ENCODE data around the gene GRM4. TPM values are rescaled to one million over a fixed set of nuclear protein-coding genes. Genes with fewer than 3 reads are reported as not detected.

GRM4 gene
- polyA plus RNA-seq, 1 of the 3 experiments (the other 2 are of a cell fraction): not detected

- TF ChIP-seq MAX (IDR thresholded peaks at IDR 0.05; ENCODE audit: low read depth) (no peak), ELF1 (IDR thresholded peaks at IDR 0.05) (no peak), EP300 (IDR thresholded peaks at IDR 0.05; ENCODE audit: borderline replicate concordance in 1 of 2, low read depth in 1 of 2, low read length in 1 of 2) (no peak)
Observed at GRCh38 chr6:34036357-34037069, 109.4 kb downstream of the GRM4 start (continued).

- Histone ChIP-seq H3K9me2 (no peaks in the 10 kb centered on the region), H2AFZ (ENCODE audit: low read depth) (no peak overlapping the region), H3K4me3 (ENCODE audit: low read depth in 2 of 2, low read length in 1 of 2) (no peak overlapping the region), H3K27ac (ENCODE audit: low read depth in 2 of 2, low read length in 1 of 2) (no peak overlapping the region), H3F3A (replicated peaks; ENCODE audit: insufficient read depth) (no peaks in the 10 kb centered on the region), H4K20me1 (ENCODE audit: insufficient read depth) (no peaks in the 10 kb centered on the region), H3K4me2 (no peak overlapping the region), H3K27me3 (ENCODE audit: insufficient read depth) (peaks cover 10% of the 10 kb centered on the region; the same call in 1 of the 2 replicates), H3K9ac (no peak overlapping the region), H3K9me3 (no peaks in the 10 kb centered on the region), H3K4me1 (ENCODE audit: control insufficient read depth in 1 of 2, insufficient read depth in 2 of 2, low read depth in 1 of 2, low read length in 1 of 2) (no peaks in the 10 kb centered on the region), H3K36me3 (replicated peaks in 1 of 2; ENCODE audit: control insufficient read depth in 1 of 2, insufficient read depth in 2 of 2, low read length in 1 of 2) (no peaks in the 10 kb centered on the region), H3K79me2 (ENCODE audit: insufficient read depth) (no peaks in the 10 kb centered on the region)
- WGBS (ENCODE audit: low lambda C conversion rate): 73% methylated on average over 22 of the region's 40 CpGs
- no peak for TF ChIP-seq RAD21 (IDR thresholded peaks at IDR 0.05; ENCODE audit: low read length)
- CTCF ChIA-PET: interaction anchor here (1.0 to 3.9 kb wide), 2 partner anchors 9 to 118 kb away, joined by 4 to 25 read pairs; no protein-coding TSS in a partner anchor
- DNase-seq: no peak
- POLR2A ChIA-PET: no interaction called here
Observed at GRCh38 chr6:34035704-34036356, 110.1 kb downstream of the GRM4 start.

GRCh38 chr6:34035161-34035560 lies 110.7 kb downstream of the GRM4 start:
- no peaks in the 10 kb centered on the region for H3F3A ChIP-seq (replicated peaks; ENCODE audit: insufficient read depth)
- no peak overlapping the region for H3K4me3 ChIP-seq (ENCODE audit: low read depth in 2 of 2, low read length in 1 of 2)
- H3K36me3 ChIP-seq (replicated peaks in 1 of 2; ENCODE audit: control insufficient read depth in 1 of 2, insufficient read depth in 2 of 2, low read length in 1 of 2): no peaks in the 10 kb centered on the region
- H3K4me1 ChIP-seq (ENCODE audit: control insufficient read depth in 1 of 2, insufficient read depth in 2 of 2, low read depth in 1 of 2, low read length in 1 of 2): no peaks in the 10 kb centered on the region
- H4K20me1 ChIP-seq (ENCODE audit: insufficient read depth): no peaks in the 10 kb centered on the region
- peaks cover 10% of the 10 kb centered on the region; the same call in 1 of the 2 replicates for H3K27me3 ChIP-seq (ENCODE audit: insufficient read depth)
- ChIA-PET POLR2A (no interaction called here), CTCF (interaction anchor here (3.9 kb wide), 1 partner anchor 8 kb away, joined by 25 read pairs; no protein-coding TSS in a partner anchor)
- no peaks in the 10 kb centered on the region for H3K9me3 ChIP-seq
- H3K9me2 ChIP-seq: no peaks in the 10 kb centered on the region
- H3K4me2 ChIP-seq: no peak overlapping the region
- H3K9ac ChIP-seq: no peak overlapping the region
- TF ChIP-seq JUND (IDR thresholded peaks at IDR 0.05): no peak
- no peak for TF ChIP-seq SMC3 (IDR thresholded peaks at IDR 0.05; ENCODE audit: low read depth, low read length)
- TF ChIP-seq TCF12 (IDR thresholded peaks at IDR 0.05): no peak
- no peak for TF ChIP-seq SIN3A (IDR thresholded peaks at IDR 0.05; ENCODE audit: borderline replicate concordance, low read depth, low read length)
- no peak overlapping the region for H3K27ac ChIP-seq (ENCODE audit: low read depth in 2 of 2, low read length in 1 of 2)
- WGBS (ENCODE audit: low lambda C conversion rate): 58% methylated on average over 1 of the region's 1 CpG
- no peak for DNase-seq
- H3K79me2 ChIP-seq (ENCODE audit: insufficient read depth): no peaks in the 10 kb centered on the region
- H2AFZ ChIP-seq (ENCODE audit: low read depth): no peak overlapping the region

- DNase-seq: no peak
- CTCF ChIA-PET: interaction anchor here (0.8 to 1.5 kb wide), 5 partner anchors 13 to 289 kb away, joined by 3 to 7 read pairs (median 3); no protein-coding TSS in a partner anchor
- Histone ChIP-seq H3K9me3 (no peaks in the 10 kb centered on the region), H3K4me1 (ENCODE audit: control insufficient read depth in 1 of 2, insufficient read depth in 2 of 2, low read depth in 1 of 2, low read length in 1 of 2) (no peaks in the 10 kb centered on the region), H3K4me2 (no peak overlapping the region), H3K9me2 (no peaks in the 10 kb centered on the region), H3K27ac (ENCODE audit: low read depth in 2 of 2, low read length in 1 of 2) (no peak overlapping the region), H2AFZ (ENCODE audit: low read depth) (no peak overlapping the region), H3K36me3 (replicated peaks in 1 of 2; ENCODE audit: control insufficient read depth in 1 of 2, insufficient read depth in 2 of 2, low read length in 1 of 2) (no peaks in the 10 kb centered on the region), H3K9ac (no peak overlapping the region), H3K79me2 (ENCODE audit: insufficient read depth) (no peaks in the 10 kb centered on the region), H3K4me3 (ENCODE audit: low read depth in 2 of 2, low read length in 1 of 2) (no peak overlapping the region), H4K20me1 (ENCODE audit: insufficient read depth) (no peaks in the 10 kb centered on the region), H3K27me3 (ENCODE audit: insufficient read depth) (peaks cover 10% of the 10 kb centered on the region; the same call in 1 of the 2 replicates), H3F3A (replicated peaks; ENCODE audit: insufficient read depth) (no peaks in the 10 kb centered on the region)
- TF ChIP-seq MAX (IDR thresholded peaks at IDR 0.05; ENCODE audit: low read depth) (no peak), FOXM1 (IDR thresholded peaks at IDR 0.05; ENCODE audit: low read depth) (no peak), TCF12 (IDR thresholded peaks at IDR 0.05) (no peak), MEF2A (IDR thresholded peaks at IDR 0.05; ENCODE audit: borderline replicate concordance, low read depth) (no peak), SMC3 (IDR thresholded peaks at IDR 0.05; ENCODE audit: low read depth, low read length) (no peak)
- POLR2A ChIA-PET: no interaction called here
- 33% methylated on average over 1 of the region's 5 CpGs for WGBS (ENCODE audit: low lambda C conversion rate)
Observed at GRCh38 chr6:34032856-34033255, 113.0 kb downstream of the GRM4 start.

Measured in SK-N-SH (cell line).